Chondrocyte (in vitro differentiated cells): ENCODE results near the gene AP4E1. TPM values are rescaled to one million over a fixed set of nuclear protein-coding genes. Genes with fewer than 3 reads are reported as not detected.
A peak's percentile ranks its signal among the peaks of the same experiment; 100 is the strongest.

Experiments used
- DNase-seq: peaks from one replicate; pipeline ENCODE4 v3.0.0; 2021; ENCODE audit warnings: mixed read lengths, low spot score
- H3K27ac Mint-ChIP-seq: one replicate; pipeline ENCODE4 v1.8.0; 2021; ENCODE audit warnings: mild to moderate bottlenecking, moderate library complexity, mixed read lengths; ENCODE audit not compliant: unreplicated experiment
- H3K27me3 Mint-ChIP-seq: 2 replicates; pipeline ENCODE4 v1.8.0; 2021; ENCODE audit warnings: low read depth, mixed read lengths
- H3K36me3 Mint-ChIP-seq: 2 replicates; pipeline ENCODE4 v1.8.0; 2021; ENCODE audit warnings: low read depth, mixed read lengths
- H3K4me1 Mint-ChIP-seq: 2 replicates; pipeline ENCODE4 v1.8.0; 2021; ENCODE audit warnings: low read depth, mild to moderate bottlenecking, mixed read lengths
- H3K4me3 Mint-ChIP-seq: one replicate; pipeline ENCODE4 v1.8.0; 2021; ENCODE audit warnings: mild to moderate bottlenecking, moderate library complexity, mixed read lengths; ENCODE audit not compliant: unreplicated experiment
- H3K9me3 Mint-ChIP-seq: 2 replicates; pipeline ENCODE4 v1.8.0; 2021; ENCODE audit warnings: low read depth, mixed read lengths
- CTCF ChIP-seq: fragments of 200-600 bp; sonication (generic); IDR thresholded peaks from 2 replicates; pipeline ENCODE4 v1.5.0; 2021; ENCODE audit warnings: antibody characterized with exemption, mild to moderate bottlenecking, moderate library complexity
- long read RNA-seq: library from polyadenylated mRNA; stranded (forward); transcript quantifications from one replicate; pipeline ENCODE4 v2.0.0, GENCODE V29; 2021
- total RNA-seq: library from RNA; stranded (reverse); gene quantifications from 3 replicates; pipeline ENCODE4 v1.2.1, GENCODE V29; 2021

Gene AP4E1
- 12.0 to 13.2 TPM (median 13.1 TPM) in 3 replicates for total RNA-seq
- long read RNA-seq, full-length matches to known transcripts = 14 of 22 reads
- long read RNA-seq, partial matches to known transcripts = 5 of 22 reads
- long read RNA-seq, other reads (novel, unspliced or antisense) = 3 of 22 reads

- peak within 1 kb of the TSS; percentile 98 for H3K27ac Mint-ChIP-seq
- H3K9me3 Mint-ChIP-seq = no peaks in the 10 kb centered on the region
- peaks cover 2% of the 10 kb centered on the region for H3K36me3 Mint-ChIP-seq
- peaks cover 35% of the 10 kb centered on the region for H3K4me1 Mint-ChIP-seq
- DNase-seq = peak; percentile 94
- no peaks in the 10 kb centered on the region for H3K27me3 Mint-ChIP-seq
- TF ChIP-seq CTCF = peak; percentile 98
- peak within 1 kb of the TSS; percentile 88 for H3K4me3 Mint-ChIP-seq
Observed at GRCh38 chr15:50908209-50909009, at the start of gene AP4E1. Gene AP4E1, plus strand, starts transcription at chr15:50908683. Its CDS starts 96 bp downstream, at chr15:50908779.

GRCh38 chr15:50860824-50861223 lies 47.7 kb upstream of the AP4E1 start:
- no peak for DNase-seq
- H3K27ac Mint-ChIP-seq = no peak overlapping the region
- H3K4me1 Mint-ChIP-seq = peaks cover 22% of the 10 kb centered on the region
- no peak overlapping the region for H3K4me3 Mint-ChIP-seq
- no peaks in the 10 kb centered on the region for H3K9me3 Mint-ChIP-seq
- TF ChIP-seq CTCF = no peak
- no peaks in the 10 kb centered on the region for H3K27me3 Mint-ChIP-seq
- no peaks in the 10 kb centered on the region for H3K36me3 Mint-ChIP-seq

- H3K27ac Mint-ChIP-seq = no peak overlapping the region
- DNase-seq = no peak
- no peaks in the 10 kb centered on the region for H3K27me3 Mint-ChIP-seq
- H3K4me1 Mint-ChIP-seq = peaks cover 10% of the 10 kb centered on the region
- no peaks in the 10 kb centered on the region for H3K36me3 Mint-ChIP-seq
- no peak for TF ChIP-seq CTCF
- H3K9me3 Mint-ChIP-seq = no peaks in the 10 kb centered on the region
- H3K4me3 Mint-ChIP-seq = no peak overlapping the region
Observed at GRCh38 chr15:50862553-50862952, 45.9 kb upstream of the AP4E1 start.

GRCh38 chr15:50864873-50865272 lies 43.6 kb upstream of the AP4E1 start:
- no peak for TF ChIP-seq CTCF
- Mint-ChIP-seq H3K27me3 (no peaks in the 10 kb centered on the region), H3K4me3 (no peak overlapping the region), H3K9me3 (no peaks in the 10 kb centered on the region), H3K36me3 (no peaks in the 10 kb centered on the region), H3K27ac (no peak overlapping the region), H3K4me1 (no peaks in the 10 kb centered on the region)
- DNase-seq = no peak

GRCh38 chr15:50865515-50866353 lies 42.7 kb upstream of the AP4E1 start:
- Mint-ChIP-seq H3K9me3 (no peaks in the 10 kb centered on the region), H3K4me3 (no peak overlapping the region), H3K27me3 (peaks cover 3% of the 10 kb centered on the region), H3K4me1 (no peaks in the 10 kb centered on the region), H3K36me3 (no peaks in the 10 kb centered on the region), H3K27ac (no peak overlapping the region)
- DNase-seq = no peak
- TF ChIP-seq CTCF = no peak
